Naive thymus-derived CD4-positive, alpha-beta T cell (primary cell): ENCODE measurements around the gene GRXCR2. TPM values are rescaled to one million over a fixed set of nuclear protein-coding genes. Genes with fewer than 3 reads are reported as not detected.
"Not testable (repeated sequence)": the region's sequence is repeated elsewhere in the genome, so short reads cannot be mapped to it uniquely, and the experiment has no call there.

Experiments used
- ATAC-seq: fragments of 150-1000 bp; cut with Tn5 transposase; 2 replicates; pipeline ENCODE4 v1.10.0; 2021; ENCODE audit warnings: mild to moderate bottlenecking, moderate library complexity
- CTCF ChIA-PET: fragments of 350-600 bp; sonication (Branson Sonifier 250); formaldehyde crosslinking; loops from one replicate; lab custom pipeline; 2021; ENCODE audit warnings: antibody characterized with exemption; lab: Charles Lee
- POLR2A ChIA-PET: fragments of 350-600 bp; sonication (Branson Sonifier 250); formaldehyde crosslinking; loops from one replicate; lab custom pipeline; 2021; ENCODE audit warnings: antibody characterized with exemption, inconsistent platforms; lab: Charles Lee
- DNase-seq, 9 donors: peaks; one replicate each; pipeline versions ENCODE4 v3.0.0 to v3.0.0-alpha.2; 2020 to 2022; ENCODE audit warnings: mixed read lengths in 1 of 9
- H3K27ac ChIP-seq: one replicate; pipeline ENCODE4 v1.7.0; 2013; ENCODE audit warnings: mild to moderate bottlenecking, low read depth, low read length, moderate library complexity
- H3K27me3 ChIP-seq, 2 donors: one replicate each; pipeline ENCODE4 v1.7.0; 2013; ENCODE audit warnings: low read length in 2 of 2, mild to moderate bottlenecking in 2 of 2, moderate library complexity in 2 of 2; ENCODE audit not compliant: control insufficient read depth in 2 of 2, insufficient read depth in 2 of 2
- H3K36me3 ChIP-seq, 3 experiments: 1 replicate in 2 of 3; 2 replicates in 1 of 3; pipeline ENCODE4 v1.7.0; 2013; ENCODE audit warnings: low read length in 3 of 3, mild to moderate bottlenecking in 3 of 3, moderate library complexity in 1 of 3; ENCODE audit not compliant: insufficient read depth in 3 of 3, control insufficient read depth in 2 of 3
- H3K4me1 ChIP-seq, 2 donors: one replicate each; pipeline ENCODE4 v1.7.0; 2013; ENCODE audit warnings: low read length in 2 of 2, mild to moderate bottlenecking in 2 of 2, moderate library complexity in 1 of 2; ENCODE audit not compliant: control insufficient read depth in 2 of 2, insufficient read depth in 2 of 2
- H3K4me3 ChIP-seq: 2 replicates; pipeline ENCODE4 v1.7.0; 2013; ENCODE audit warnings: mild to moderate bottlenecking, low read length
- H3K9me3 ChIP-seq, 3 experiments: 1 replicate in 2 of 3; 2 replicates in 1 of 3; pipeline ENCODE4 v1.7.0; 2013; ENCODE audit warnings: low read length in 3 of 3; ENCODE audit not compliant: control insufficient read depth in 2 of 3
- H3K27ac Mint-ChIP-seq, 9 donors: one replicate each; pipeline ENCODE4 v1.8.0; 2020 to 2022; ENCODE audit warnings: mixed read lengths in 9 of 9, mild to moderate bottlenecking in 8 of 9, moderate library complexity in 5 of 9, inconsistent platforms in 2 of 9
- H3K27me3 Mint-ChIP-seq, 5 donors: one replicate each; pipeline ENCODE4 v1.8.0; 2021 to 2022; ENCODE audit warnings: mixed read lengths in 5 of 5, mild to moderate bottlenecking in 1 of 5
- H3K36me3 Mint-ChIP-seq, 5 donors: one replicate each; pipeline ENCODE4 v1.8.0; 2020 to 2022; ENCODE audit warnings: mixed read lengths in 5 of 5, mild to moderate bottlenecking in 3 of 5, inconsistent platforms in 1 of 5
- H3K4me1 Mint-ChIP-seq, 7 donors: one replicate each; pipeline ENCODE4 v1.8.0; 2020 to 2022; ENCODE audit warnings: mixed read lengths in 7 of 7, mild to moderate bottlenecking in 3 of 7, inconsistent platforms in 1 of 7
- H3K4me3 Mint-ChIP-seq, 10 donors: one replicate each; pipeline ENCODE4 v1.8.0; 2020 to 2022; ENCODE audit warnings: mild to moderate bottlenecking in 10 of 10, mixed read lengths in 10 of 10, moderate library complexity in 6 of 10, inconsistent platforms in 2 of 10
- H3K9me3 Mint-ChIP-seq, 11 donors: one replicate each; pipeline ENCODE4 v1.8.0; 2020 to 2022; ENCODE audit warnings: mixed read lengths in 11 of 11, mild to moderate bottlenecking in 4 of 11, inconsistent platforms in 1 of 11, moderate library complexity in 1 of 11
- intact Hi-C, 2 donors: fragments of 100-400 bp; cut with micrococcal nuclease; formaldehyde crosslinking; loops; one replicate each; pipeline ENCODE4 v1.15.1; 2023
- polyA plus RNA-seq, 2 donors: library from polyadenylated mRNA; unstranded; fragments of 300-500 nt; fragmentation: Illumina TruSeq; gene quantifications; one replicate each; pipeline ENCODE4 v1.2.3, GENCODE V29; 2021
- total RNA-seq, 6 experiments: library from RNA in 5 of 6; stranded (reverse) in 5 of 6; gene quantifications; 1 replicate in 5 of 6; 2 replicates in 1 of 6; pipeline ENCODE4 v1.2.3 and lab custom pipeline; 2021 to 2026

The GRXCR2 gene
- total and polyA plus RNA-seq, 7 experiments from 2014 or later: not detected

- H3K36me3 ChIP-seq, H3K36me3 Mint-ChIP-seq, H3K27ac ChIP-seq, H3K27me3 ChIP-seq, H3K9me3 ChIP-seq, H3K4me3 Mint-ChIP-seq, POLR2A ChIA-PET, H3K4me1 ChIP-seq, H3K4me1 Mint-ChIP-seq, CTCF ChIA-PET, DNase-seq, H3K27ac Mint-ChIP-seq, ATAC-seq, intact Hi-C loops, H3K4me3 ChIP-seq: not testable (repeated sequence)
- H3K9me3 Mint-ChIP-seq: peaks cover 0 to 38% (median 16%) of the 10 kb centered on the region in 11 donors
- H3K27me3 Mint-ChIP-seq: peaks cover 2 to 26% (median 9%) of the 10 kb centered on the region in 5 donors
These were observed 18.6 kb upstream of the GRXCR2 start for GRCh38 chr5:145891378-145891777.

- ATAC-seq (no peak), DNase-seq (no peak)
- peaks cover 0 to 3% (median 0%) of the 10 kb centered on the region in 5 donors for H3K36me3 Mint-ChIP-seq
- intact Hi-C loops: no loop called here
- CTCF ChIA-PET: no interaction called here
- POLR2A ChIA-PET: no interaction called here
- H3K36me3 ChIP-seq: no peaks in the 10 kb centered on the region
- H3K4me1 Mint-ChIP-seq: no peaks in the 10 kb centered on the region
- H3K9me3 ChIP-seq: no peaks in the 10 kb centered on the region
- no peaks in the 10 kb centered on the region for H3K4me1 ChIP-seq
- H3K4me3 Mint-ChIP-seq: no peak overlapping the region
- no peak overlapping the region for H3K4me3 ChIP-seq
- no peak overlapping the region for H3K27ac Mint-ChIP-seq
- peaks cover 0 to 37% (median 10%) of the 10 kb centered on the region in 11 donors for H3K9me3 Mint-ChIP-seq
- H3K27ac ChIP-seq: no peak overlapping the region
- H3K27me3 Mint-ChIP-seq: peaks cover 2 to 26% (median 13%) of the 10 kb centered on the region in 5 donors
- H3K27me3 ChIP-seq: no peaks in the 10 kb centered on the region
These were observed 16.8 kb upstream of the GRXCR2 start for GRCh38 chr5:145889611-145890010.

- DNase-seq (no peak), ATAC-seq (no peak)
- Mint-ChIP-seq H3K36me3 (peaks cover 0 to 3% (median 0%) of the 10 kb centered on the region in 5 donors), H3K27ac (no peak overlapping the region), H3K27me3 (peaks cover 2 to 20% (median 13%) of the 10 kb centered on the region in 5 donors), H3K4me1 (no peaks in the 10 kb centered on the region), H3K9me3 (peaks cover 0 to 31% (median 10%) of the 10 kb centered on the region in 11 donors), H3K4me3 (no peak overlapping the region)
- ChIA-PET CTCF (no interaction called here), POLR2A (no interaction called here)
- Histone ChIP-seq H3K36me3 (no peaks in the 10 kb centered on the region), H3K9me3 (no peaks in the 10 kb centered on the region), H3K27me3 (no peaks in the 10 kb centered on the region), H3K27ac (no peak overlapping the region), H3K4me1 (no peaks in the 10 kb centered on the region), H3K4me3 (no peak overlapping the region)
- intact Hi-C loops: no loop called here
These were observed 15.3 kb upstream of the GRXCR2 start for GRCh38 chr5:145887976-145888574.

- H3K4me3 Mint-ChIP-seq: no peak overlapping the region
- peaks cover 2 to 16% (median 13%) of the 10 kb centered on the region in 5 donors for H3K27me3 Mint-ChIP-seq
- Histone ChIP-seq H3K4me1 (no peaks in the 10 kb centered on the region), H3K27ac (no peak overlapping the region), H3K36me3 (no peaks in the 10 kb centered on the region), H3K9me3 (no peaks in the 10 kb centered on the region), H3K4me3 (no peak overlapping the region), H3K27me3 (no peaks in the 10 kb centered on the region)
- intact Hi-C loops: no loop called here
- ChIA-PET POLR2A (no interaction called here), CTCF (no interaction called here)
- H3K9me3 Mint-ChIP-seq: peaks cover 0 to 24% (median 10%) of the 10 kb centered on the region in 11 donors
- no peak for DNase-seq
- H3K4me1 Mint-ChIP-seq: no peaks in the 10 kb centered on the region
- no peak overlapping the region for H3K27ac Mint-ChIP-seq
- H3K36me3 Mint-ChIP-seq: peaks cover 0 to 3% (median 0%) of the 10 kb centered on the region in 5 donors
- no peak for ATAC-seq
These were observed 14.4 kb upstream of the GRXCR2 start for GRCh38 chr5:145887217-145887616.

- peaks cover 0 to 33% (median 10%) of the 10 kb centered on the region in 5 donors for H3K27me3 Mint-ChIP-seq
- no peak overlapping the region for H3K4me3 Mint-ChIP-seq
- CTCF ChIA-PET: no interaction called here
- H3K4me3 ChIP-seq: no peak overlapping the region
- no peaks in the 10 kb centered on the region for H3K36me3 ChIP-seq
- peaks cover 0 to 5% (median 0%) of the 10 kb centered on the region in 5 donors for H3K36me3 Mint-ChIP-seq
- H3K27ac ChIP-seq: no peak overlapping the region
- no peaks in the 10 kb centered on the region for H3K27me3 ChIP-seq
- no peaks in the 10 kb centered on the region for H3K4me1 ChIP-seq
- intact Hi-C loops: no loop called here
- ATAC-seq (no peak), DNase-seq (no peak)
- no peaks in the 10 kb centered on the region for H3K4me1 Mint-ChIP-seq
- no peak overlapping the region for H3K27ac Mint-ChIP-seq
- POLR2A ChIA-PET: no interaction called here
- no peaks in the 10 kb centered on the region for H3K9me3 ChIP-seq
- H3K9me3 Mint-ChIP-seq: peaks cover 0 to 10% (median under 1%) of the 10 kb centered on the region in 11 donors
These were observed 2.0 kb upstream of the GRXCR2 start for GRCh38 chr5:145874765-145875164.

GRCh38 chr5:145872486-145872885, 328 bp downstream of the GRXCR2 start:
- Histone ChIP-seq H3K27me3 (no peaks in the 10 kb centered on the region), H3K27ac (no peak overlapping the region), H3K36me3 (no peaks in the 10 kb centered on the region), H3K9me3 (no peaks in the 10 kb centered on the region), H3K4me1 (no peaks in the 10 kb centered on the region), H3K4me3 (no peak overlapping the region)
- Mint-ChIP-seq H3K4me3 (no peak overlapping the region), H3K27ac (no peak overlapping the region), H3K4me1 (no peaks in the 10 kb centered on the region), H3K9me3 (peaks cover 0 to 5% (median 0%) of the 10 kb centered on the region in 11 donors), H3K36me3 (peaks cover 0 to 5% (median 0%) of the 10 kb centered on the region in 5 donors), H3K27me3 (peaks cover 0 to 27% (median 10%) of the 10 kb centered on the region in 5 donors)
- CTCF ChIA-PET: no interaction called here
- no peak for ATAC-seq
- POLR2A ChIA-PET: no interaction called here
- DNase-seq: no peak
- intact Hi-C loops: no loop called here

GRCh38 chr5:145869753-145870152, 3.1 kb downstream of the GRXCR2 start:
- Histone ChIP-seq H3K9me3 (no peaks in the 10 kb centered on the region), H3K27ac (no peak overlapping the region), H3K4me3 (no peak overlapping the region), H3K27me3 (no peaks in the 10 kb centered on the region), H3K36me3 (no peaks in the 10 kb centered on the region), H3K4me1 (no peaks in the 10 kb centered on the region)
- H3K27me3 Mint-ChIP-seq: peaks cover 4 to 28% (median 9%) of the 10 kb centered on the region in 5 donors
- no peaks in the 10 kb centered on the region for H3K4me1 Mint-ChIP-seq
- intact Hi-C loops: no loop called here
- peaks cover 0 to 5% (median 0%) of the 10 kb centered on the region in 5 donors for H3K36me3 Mint-ChIP-seq
- peaks cover 0 to 5% (median 0%) of the 10 kb centered on the region in 11 donors for H3K9me3 Mint-ChIP-seq
- DNase-seq (no peak), ATAC-seq (no peak)
- H3K4me3 Mint-ChIP-seq: no peak overlapping the region
- ChIA-PET POLR2A (no interaction called here), CTCF (no interaction called here)
- no peak overlapping the region for H3K27ac Mint-ChIP-seq
